Activated CD8-positive, alpha-beta memory T cell treated with anti-CD3 and anti-CD28 coated beads for 48 hours (primary cell): ENCODE data around the gene N4BP2L2.

Source experiments
- DNase-seq, 3 experiments: peaks; one replicate each; pipeline ENCODE4 v3.0.0-alpha.2; 2020; ENCODE audit warnings: low read depth in 2 of 3, low spot score in 2 of 3

N4BP2L2 gene

DNA sequence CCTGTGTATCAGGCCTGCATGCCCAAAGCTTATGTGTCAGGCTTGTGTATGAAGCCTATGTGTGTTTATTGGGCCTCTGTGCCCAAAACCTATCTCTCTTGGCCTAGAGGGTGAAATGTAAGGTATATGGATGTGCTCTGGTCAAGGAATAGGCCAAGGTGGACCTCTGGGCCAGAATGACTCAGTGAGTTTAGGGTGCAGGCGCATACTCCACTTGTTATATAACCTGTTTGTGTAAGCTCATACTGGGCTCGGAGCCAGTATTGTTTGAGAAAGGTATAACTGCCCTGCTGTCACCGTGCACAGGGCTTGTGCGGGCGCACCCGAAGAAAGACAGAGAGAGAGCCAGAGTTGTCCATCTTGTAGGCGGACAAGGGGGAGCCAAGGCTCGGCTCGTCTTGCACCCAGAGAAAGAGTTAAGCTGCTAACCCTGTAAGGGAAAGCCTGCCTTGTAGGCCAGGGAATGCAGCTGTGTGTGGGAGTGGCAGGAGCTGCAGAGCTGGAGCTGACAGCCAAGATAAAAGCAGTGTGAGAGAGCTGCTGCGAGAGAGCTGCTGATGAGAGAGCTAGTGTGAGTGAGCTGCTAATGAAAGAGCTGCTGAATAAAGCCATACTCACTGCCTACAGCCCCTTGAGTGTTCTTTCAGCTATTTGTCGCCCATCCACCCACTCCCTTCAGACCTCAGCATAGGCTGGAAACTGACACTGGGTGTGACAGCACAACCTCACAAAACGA, 67.2 kb downstream of the N4BP2L2 start:
- DNase-seq, result no peak

DNA sequence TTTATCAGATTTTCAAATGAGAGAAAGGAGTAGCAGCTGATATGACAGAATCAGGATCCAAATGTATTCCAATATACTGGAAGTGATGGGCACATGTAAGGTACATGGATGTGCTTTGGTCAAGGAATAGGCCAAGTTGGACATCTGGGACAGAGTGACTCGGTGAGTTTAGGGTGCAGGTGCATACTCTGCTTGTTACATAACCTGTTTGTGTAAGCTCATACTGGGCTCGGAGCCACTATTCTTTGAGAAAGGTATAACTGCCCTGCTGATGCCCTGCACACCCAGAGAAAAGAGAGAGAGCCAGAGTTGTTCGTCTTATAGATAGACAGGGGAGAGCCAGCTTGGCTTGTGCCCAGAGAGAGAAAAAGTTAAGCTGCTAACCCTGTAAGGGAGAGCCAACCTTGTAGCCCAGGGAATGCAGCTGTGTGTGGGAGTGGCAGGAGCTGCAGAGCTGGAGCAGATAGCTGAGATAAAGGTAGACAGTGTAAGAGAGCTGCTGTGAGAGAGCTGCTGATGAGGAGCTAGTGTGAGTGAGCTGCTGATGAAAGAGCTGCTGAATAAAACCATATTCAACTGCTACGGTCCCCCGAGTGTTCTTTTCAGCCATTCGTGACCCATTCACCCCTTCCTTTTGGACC, 70.0 kb downstream of the N4BP2L2 start:
- no peak for DNase-seq

DNA sequence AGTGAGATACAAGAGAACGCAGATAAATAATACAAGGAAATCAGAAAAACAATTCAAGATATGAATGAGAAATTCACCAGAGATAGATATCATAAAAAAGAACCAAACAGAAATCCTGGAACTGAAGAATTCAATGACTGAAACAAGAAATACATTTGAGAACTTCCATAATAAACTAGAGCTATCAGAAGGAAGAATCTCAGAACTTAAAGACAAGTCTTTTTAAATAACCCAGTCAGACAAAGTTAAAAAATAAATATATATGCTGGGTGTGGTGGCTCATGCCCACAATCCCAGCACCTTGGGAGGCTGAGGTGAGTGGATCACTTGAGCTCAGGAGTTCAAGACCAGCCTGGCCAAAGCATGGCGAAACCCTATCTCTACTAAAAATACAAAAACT, 82.0 kb downstream of the N4BP2L2 start:
- no peak for DNase-seq

DNA sequence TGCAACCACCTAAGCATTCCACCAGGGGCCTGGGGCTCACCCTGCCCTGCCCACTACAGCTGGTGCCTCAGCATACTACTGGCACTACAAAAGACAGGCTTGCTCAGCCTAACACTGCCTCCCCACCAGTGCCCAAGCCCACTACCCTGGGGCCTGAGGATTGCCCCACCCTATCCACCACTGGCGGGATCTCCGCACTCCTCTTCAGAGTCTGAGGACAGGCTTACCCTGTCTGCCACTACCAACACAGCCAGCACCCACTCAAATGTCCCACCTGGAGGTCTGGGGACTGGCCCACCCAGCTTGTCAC, 83.0 kb downstream of the N4BP2L2 start:
- no peak for DNase-seq

DNA sequence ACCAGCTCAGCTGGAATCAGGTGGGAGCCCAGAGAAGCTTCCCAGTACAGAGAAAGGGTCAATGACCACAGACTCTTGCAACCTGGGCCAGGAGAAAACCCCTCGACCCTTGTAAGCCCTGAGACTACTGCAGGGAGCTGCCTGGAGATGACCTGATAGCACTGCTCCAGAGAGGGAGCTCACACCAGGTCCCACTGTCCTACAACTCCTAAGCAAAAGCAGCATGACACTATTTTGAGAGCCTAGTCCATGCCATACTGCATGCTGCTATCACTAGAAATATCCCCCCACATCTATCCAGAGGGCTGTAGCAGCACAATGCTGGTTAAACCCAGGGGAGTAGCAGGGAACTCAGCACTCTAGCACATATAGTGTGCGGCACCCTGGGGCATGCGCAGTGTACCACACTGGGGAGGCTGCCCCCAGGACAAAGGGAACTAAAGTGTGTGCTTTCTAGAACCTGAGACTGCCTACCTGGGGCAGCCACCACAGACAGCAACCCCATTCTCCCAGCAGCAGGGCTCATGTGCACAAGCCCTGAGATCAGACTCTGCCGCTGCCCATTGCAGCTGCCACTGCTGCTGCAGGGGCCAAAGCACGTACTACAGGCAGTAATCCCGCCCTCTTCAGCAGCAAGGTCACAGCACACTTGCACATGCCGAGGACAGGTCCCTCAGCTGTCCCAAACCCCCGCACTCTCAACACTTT, 83.6 kb downstream of the N4BP2L2 start:
- no peak for DNase-seq

DNA sequence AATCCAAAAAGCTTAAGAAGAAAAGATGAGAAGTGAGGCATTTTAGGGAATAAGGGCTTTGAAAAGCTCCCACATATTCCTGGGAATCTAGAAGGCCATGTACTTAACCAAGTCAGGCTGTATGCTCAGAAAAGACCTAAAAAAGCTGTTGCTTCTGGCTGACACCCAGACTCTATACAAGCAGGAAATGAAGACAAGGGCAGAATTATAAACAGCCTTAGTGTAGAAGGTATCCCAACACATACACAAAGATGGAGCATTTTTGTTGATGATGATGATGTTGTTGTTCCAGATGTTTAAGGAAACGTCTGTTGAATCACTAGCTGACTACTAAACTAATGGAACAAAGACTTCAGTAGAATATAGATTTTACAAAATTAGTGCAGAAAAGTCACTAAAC, 84.6 kb downstream of the N4BP2L2 start:
- no peak for DNase-seq

DNA sequence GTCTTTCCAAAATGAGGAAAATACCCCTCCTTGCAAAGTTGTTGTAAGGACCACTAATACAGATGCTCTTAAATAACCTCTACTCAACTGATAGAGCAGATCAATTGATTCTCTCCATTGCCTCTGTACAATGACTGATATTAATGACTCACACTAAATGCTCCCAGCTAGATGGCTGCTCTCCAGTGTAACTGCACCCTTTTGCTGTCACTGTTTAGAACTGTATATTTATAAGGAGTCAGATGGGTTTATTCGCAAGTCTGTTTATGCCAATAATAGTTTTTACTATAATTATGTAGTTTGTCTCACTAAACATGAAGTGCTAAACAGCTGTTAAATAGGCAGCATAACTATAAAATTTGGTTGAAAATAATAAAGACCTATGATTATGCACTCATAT, 89.6 kb downstream of the N4BP2L2 start:
- no peak for DNase-seq

DNA sequence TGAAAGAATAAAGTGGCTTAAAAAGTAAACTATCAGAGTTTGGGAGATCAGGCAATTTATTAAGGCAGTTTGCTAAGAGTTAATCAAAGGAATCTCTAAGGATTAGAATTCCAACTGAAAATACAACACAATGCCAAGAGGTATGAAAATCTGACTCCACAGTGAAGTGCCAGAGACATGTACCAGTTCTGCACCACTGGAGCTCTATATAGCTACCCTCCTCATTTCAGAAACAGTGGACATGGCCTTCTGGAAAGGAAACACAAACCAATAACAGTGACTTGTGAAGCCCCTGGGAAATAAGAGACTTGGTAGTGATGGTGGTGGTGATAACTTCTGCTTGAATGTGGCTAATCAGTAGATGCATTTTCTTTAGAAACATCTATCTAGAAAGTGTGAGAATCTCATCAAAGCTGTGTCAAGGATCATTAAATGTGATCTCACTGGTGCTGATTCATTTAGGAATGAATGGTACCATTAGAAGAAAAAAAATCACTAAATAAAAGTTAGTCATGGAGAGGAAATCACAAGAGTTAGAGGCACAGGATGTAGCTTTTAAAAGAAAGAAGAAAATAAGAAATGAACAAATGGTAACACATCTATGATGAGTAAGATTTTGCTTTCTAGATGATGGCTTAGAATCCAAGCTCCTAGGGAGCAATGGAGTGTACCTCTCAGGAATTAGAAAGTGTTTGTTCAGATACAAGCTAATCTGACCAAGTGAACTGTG, 90.5 kb downstream of the N4BP2L2 start:
- no peak for DNase-seq

DNA sequence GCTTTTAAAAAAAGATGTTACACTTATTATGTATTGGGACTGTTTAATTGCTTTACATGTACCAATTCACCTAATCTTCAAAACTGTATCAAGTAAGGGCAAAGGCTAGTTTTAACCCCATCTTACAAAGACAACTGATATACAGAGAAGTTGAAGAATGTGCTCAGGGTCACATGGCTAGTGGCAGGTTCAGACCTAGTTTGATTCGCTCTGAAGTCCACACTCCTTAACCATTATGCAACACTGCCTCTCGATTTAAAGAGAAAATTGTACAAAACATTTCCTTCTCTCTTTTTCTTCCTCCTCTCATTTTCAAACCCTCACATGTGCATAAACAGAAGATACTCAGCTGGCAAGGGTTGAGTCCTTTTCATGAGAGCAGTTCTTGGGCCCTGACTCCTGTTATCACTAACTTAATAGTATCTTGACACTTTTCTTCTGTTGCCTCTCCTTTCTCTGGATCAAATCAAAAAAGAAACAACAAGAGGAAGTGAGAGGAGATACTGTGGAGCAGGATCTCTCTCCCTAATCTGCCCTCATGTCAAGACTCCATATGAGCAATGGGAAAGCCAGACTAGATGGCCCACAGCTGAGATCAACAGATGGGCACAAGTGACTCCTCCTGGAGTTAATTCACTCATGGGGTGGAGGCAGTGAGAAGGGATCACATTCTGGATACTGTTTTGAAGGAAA, 91.7 kb downstream of the N4BP2L2 start:
- DNase-seq, result no peak

DNA sequence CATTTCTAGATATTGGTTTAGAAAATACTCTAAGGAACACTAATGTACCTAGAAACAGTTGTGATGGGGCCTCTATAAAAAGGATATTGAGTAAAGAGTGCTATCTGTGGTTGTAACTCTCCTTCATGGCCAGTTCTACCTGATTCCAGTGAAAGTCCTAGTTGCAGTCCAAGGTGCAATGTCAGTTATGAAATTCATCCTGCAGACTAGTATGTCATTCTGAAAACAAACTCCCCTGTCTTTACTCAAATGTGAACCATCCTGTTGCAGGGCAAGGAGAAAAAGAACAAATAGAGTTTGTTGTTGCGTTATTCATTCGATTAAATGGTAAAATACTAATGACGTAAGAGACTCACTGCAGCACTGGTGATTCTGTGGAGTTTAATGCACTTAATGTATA, 92.4 kb downstream of the N4BP2L2 start:
- no peak for DNase-seq

DNA sequence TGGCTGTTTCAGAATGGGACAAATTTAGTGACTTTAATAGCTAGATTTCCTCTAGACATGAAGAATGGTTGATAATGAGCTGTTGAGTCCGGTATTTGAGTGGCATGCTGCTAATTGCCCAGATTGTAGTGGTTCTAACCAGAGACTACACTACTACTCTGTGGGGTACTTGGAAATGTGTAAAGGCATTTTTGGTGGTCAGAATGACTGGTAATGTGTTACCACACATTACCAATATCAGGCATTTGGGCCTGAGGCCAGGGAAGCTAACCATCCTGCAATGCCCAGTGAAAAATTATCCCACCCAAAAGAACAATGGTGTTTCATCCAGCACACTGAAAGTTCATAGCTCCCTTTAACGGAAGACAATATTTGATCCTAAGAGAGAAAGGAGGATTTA, 93.1 kb downstream of the N4BP2L2 start:
- no peak for DNase-seq

DNA sequence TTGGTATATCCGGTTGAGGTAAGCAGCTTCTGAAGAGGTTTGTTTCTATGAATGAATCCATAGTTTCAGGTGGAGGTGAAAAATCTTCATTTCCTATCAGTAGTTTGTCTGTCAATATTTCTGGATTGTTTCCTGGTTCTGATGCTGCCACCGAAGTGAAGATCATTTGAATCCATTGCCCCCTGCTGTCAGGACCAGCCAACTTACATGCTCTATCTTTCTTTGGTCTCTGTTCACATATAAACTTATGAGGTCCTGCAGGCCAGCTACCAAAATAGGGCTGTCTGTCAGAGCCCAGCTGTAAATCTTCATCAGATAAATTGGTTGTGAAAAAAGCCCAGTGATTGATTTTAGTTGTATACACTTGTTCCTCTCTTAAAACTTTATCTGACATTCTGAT, 95.5 kb downstream of the N4BP2L2 start:
- no peak for DNase-seq

DNA sequence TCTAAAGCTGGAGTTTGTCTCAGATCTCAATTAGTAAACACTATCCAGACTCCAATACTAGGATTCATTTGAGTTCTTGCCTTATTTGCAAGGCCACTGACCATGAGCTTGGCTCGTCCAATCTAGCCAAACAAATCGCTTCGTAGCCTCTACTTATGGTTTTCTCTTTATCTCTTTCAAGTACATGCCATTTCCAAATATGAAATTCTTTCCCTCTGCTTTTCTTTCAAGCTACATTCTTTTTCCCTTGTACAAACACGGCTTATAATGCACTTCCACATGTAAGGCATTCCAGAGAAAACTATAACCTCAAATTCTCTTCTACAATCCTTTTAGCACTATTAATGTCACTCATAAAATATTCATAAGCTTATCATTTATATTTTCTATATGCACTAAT, 99.7 kb downstream of the N4BP2L2 start:
- DNase-seq, result no peak

DNA sequence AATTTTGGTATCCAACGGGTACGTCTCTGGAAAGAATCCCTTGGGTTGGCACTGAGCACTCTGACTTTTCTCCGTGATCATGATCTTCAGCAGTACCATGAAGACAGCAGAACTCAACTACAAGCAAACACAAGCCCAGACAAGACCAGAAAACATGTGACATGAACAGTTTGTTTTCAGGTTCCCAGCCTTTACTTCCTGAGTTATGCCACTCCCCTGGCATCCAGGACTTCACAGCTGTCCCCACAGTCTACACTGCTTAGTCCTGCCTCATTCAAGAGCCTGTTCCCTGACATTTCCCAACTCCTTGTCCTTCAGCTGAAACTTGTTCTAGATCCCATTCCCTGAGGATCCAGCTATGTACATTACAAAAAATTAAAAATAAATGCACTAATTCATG, 105.7 kb downstream of the N4BP2L2 start:
- no peak for DNase-seq

DNA sequence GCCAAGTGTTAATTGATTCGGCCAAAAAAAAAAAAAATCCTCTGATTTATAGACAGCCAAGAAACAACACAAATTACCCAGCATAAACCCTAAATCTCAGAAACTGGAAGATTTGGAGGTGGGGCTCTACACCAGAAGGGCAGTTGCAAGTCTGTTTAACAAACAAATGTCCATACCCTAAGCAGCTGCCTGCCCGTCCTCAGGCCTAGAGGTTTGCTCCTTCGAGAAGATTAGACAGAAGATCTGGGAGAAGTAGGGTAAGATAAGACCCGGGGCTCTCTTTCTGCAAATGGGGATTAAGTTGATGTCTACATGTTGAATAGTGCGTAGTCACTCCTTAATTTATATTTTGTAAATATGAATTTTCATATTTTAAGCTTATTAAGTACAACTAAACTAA, 107.2 kb downstream of the N4BP2L2 start:
- DNase-seq, result no peak

DNA sequence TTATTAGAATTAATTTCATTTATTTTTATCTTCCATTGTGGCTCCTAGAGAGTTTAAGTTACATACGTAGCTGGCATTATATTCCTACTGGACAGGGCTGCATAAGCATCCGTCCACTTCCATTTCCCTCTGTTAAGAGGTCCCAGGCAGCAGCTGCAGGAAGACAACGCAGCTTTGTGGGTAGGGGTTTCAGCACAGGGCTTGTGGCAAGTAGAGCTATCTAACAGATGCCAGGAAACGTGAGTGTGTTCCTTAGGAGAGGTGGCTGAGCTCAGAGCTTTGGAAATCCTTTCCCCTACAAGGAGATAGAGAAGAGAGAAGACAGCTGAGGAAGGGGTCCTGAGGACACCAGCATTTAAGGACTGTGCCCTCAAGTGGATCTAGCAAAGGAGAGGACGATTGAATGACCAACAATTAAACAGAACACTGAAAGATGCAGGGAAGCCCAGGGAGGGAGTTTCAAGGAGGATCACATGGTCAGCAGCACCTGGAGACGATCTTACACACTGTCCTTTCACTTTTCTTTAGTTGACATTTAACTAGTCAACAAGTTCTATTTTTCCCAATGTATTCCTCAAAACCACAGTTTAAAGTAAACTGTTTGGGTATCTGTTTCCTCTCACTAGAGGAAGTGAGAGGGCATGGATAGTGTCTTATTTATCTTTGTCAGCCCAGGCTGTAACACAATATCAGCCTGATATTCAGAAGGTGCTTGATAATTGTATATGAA, 108.4 kb downstream of the N4BP2L2 start:
- no peak for DNase-seq

DNA sequence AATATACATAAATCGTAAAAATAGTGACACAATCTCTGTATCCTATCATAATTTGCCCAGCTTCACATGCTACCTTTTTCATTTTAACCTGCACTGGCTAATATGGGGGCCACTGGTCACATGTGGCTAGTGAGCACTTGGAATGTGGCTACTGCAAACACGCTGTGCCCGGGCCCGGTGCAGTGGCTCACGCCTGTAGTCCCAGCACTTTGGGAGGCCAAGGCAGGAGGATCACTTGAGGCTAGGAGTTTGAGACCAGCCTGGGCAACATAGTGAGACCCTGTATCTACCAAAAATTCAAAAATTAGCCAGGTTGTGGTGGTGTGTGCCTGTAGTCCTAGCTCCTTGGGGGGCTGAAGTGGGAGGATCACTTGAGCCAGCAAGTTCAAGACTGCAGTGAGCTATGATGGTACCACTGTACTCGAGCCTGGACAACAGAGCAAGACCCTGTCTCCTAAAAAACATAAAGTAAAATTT, 109.1 kb downstream of the N4BP2L2 start:
- DNase-seq, result no peak

DNA sequence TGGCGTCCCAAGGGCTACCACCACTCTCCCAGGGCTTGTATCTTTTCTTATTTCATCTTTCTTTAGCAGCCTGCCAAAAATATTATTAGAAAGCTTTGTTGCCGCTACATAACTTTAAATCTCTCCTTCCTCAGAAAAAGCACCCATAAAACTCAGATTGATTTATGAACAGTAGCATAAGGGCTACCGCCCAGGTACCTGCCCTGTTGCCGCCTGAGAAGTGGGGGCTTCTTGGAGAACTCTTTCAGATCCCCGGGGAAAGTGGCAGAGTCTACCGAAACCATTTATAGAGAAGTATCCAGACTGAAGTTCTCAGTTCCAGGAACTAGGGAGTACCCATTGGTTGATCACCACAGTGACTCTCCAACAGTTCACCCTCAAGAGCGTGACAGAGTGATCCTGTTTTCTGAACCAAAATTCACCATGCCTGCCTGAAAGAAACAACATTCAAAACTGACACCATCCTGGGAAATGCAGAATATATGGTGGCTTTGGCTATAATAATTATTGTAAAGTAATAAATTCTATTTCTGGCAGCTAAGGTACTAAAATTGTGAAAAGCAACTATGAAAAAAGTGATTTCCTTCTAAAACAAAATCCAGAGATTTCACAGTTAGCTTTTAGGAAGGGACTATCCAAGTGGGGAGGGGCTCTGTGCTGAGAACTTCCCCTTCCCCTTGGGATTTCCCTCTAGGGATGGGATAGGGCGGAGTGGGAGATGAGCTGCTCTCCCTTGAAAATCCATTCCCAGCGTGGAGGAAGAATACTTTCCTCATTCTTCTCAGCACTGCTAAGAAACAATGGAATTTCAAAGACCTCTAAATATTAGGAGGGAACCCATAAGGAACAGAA, 109.8 kb downstream of the N4BP2L2 start:
- no peak for DNase-seq

DNA sequence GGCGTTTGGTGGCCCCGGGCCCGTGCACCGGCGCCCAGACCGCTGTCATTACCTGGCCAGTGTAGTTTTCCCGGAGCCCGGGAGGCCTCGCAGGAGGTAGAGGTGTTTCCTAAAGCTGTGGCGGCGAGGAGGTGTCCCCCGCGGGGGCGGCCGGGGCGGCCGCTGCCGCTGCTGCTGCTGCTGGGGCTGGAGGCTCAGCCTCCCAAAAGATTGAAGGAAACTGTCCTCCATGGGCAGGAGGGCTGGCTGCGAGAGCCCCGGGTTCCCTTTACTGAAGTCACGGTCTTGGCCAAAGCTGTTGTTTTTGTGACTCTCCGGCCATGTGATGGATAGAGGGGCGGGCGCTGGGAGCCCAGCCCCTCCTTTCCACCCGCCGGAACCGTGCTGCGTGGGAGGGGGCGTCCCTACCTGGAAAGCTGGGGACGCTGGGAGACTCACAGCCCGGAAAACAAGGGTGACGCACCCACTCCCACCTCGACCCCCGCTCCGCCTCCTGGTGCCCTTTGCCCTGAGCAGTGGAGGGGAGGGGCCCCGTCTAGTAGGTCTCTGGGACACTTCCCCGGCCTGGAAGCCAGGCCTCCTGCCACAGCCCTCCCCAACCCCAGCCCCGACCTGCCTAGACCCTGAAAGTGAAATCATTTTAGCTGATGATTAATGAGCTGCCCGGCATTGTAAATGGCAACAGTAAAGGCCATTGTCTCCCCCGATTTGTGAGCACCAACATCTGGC, 110.6 kb downstream of the N4BP2L2 start, which contains the start of gene N4BP2L1:
Gene N4BP2L1, minus strand, starts transcription at position 279 of the 729 bp plus-strand sequence. Its CDS starts 48 bp downstream, at position 231.
- peak; percentile 58 to 78 (median 64) for DNase-seq
